ENCODE measurements around the gene NTMT1. TPM values are rescaled to one million over a fixed set of nuclear protein-coding genes. Genes with fewer than 3 reads are reported as not detected.

Gene NTMT1
- polyA plus RNA-seq, 3 donors: 16.0 to 43.9 (median 28.2) TPM

DNA sequence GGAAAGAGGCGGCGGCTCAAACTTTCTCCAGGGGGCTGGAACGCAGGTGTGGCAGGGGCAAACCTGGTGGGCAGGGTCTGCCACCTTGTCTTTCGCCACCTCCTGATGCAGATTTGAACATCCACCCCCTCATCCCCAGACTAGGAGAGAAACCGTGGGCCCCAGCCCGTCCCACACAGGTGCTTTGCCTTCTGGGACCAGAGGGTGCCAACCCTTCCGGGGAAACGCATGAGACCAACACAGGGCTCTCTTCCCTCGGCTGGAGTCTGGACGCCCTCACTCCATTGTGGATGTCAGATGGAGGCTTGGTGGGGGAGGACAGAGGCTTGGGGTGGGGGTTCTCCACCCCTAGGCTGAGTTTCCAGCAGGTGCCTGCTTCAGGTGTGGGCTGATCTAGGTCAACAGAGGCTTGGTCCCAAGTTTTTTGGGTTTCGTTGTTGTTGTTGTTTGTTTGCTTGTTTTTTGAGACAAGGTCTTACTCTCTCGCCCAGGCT is 14.6 kb upstream of the NTMT1 start:
- peak overlapping the region; percentile 84 for H2AFZ ChIP-seq (ENCODE audit: insufficient read depth, low read depth, low read length, poor library complexity, severe bottlenecking)
- WGBS (ENCODE audit: insufficient coverage): 28% methylated on average over 9 of the region's 12 CpGs
- no peaks in the 10 kb centered on the region for H3K27me3 ChIP-seq (ENCODE audit: control insufficient read depth in 2 of 2, insufficient read depth in 2 of 2, low read length in 2 of 2)
- no peaks in the 10 kb centered on the region for H3K36me3 ChIP-seq (replicated peaks in 1 of 2; ENCODE audit: control insufficient read depth in 1 of 2, insufficient read depth in 2 of 2, low read length in 2 of 2)
- Mint-ChIP-seq H3K4me1 (peaks cover 43% of the 10 kb centered on the region), H3K27ac (peak overlapping the region in 2 of 7 donors; percentile 26 to 90), H3K4me3 (no peak overlapping the region), H3K36me3 (no peaks in the 10 kb centered on the region), H3K27me3 (ENCODE audit: low read depth in 3 of 3) (peaks cover 6 to 14% (median 8%) of the 10 kb centered on the region in 3 donors), H3K9me3 (peaks cover 0 to 2% (median 0%) of the 10 kb centered on the region in 7 donors)
- H3K27ac ChIP-seq (ENCODE audit: low read depth in 1 of 2, low read length in 2 of 2): no peak overlapping the region
- H3K79me2 ChIP-seq (ENCODE audit: insufficient read depth, low read length): no peaks in the 10 kb centered on the region
- peaks cover 43 to 49% of the 10 kb centered on the region in 2 donors for H3K4me1 ChIP-seq (ENCODE audit: control insufficient read depth in 1 of 2, insufficient read depth in 2 of 2, low read length in 2 of 2)
- TF ChIP-seq, protein P1, sequence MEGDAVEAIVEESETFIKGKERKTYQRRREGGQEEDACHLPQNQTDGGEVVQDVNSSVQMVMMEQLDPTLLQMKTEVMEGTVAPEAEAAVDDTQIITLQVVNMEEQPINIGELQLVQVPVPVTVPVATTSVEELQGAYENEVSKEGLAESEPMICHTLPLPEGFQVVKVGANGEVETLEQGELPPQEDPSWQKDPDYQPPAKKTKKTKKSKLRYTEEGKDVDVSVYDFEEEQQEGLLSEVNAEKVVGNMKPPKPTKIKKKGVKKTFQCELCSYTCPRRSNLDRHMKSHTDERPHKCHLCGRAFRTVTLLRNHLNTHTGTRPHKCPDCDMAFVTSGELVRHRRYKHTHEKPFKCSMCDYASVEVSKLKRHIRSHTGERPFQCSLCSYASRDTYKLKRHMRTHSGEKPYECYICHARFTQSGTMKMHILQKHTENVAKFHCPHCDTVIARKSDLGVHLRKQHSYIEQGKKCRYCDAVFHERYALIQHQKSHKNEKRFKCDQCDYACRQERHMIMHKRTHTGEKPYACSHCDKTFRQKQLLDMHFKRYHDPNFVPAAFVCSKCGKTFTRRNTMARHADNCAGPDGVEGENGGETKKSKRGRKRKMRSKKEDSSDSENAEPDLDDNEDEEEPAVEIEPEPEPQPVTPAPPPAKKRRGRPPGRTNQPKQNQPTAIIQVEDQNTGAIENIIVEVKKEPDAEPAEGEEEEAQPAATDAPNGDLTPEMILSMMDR (IDR thresholded peaks at IDR 0.05): no peak
- no peak for DNase-seq
- no peaks in the 10 kb centered on the region for H3K9me3 ChIP-seq (replicated peaks in 1 of 2; ENCODE audit: control insufficient read depth in 1 of 2, insufficient read depth in 1 of 2, low read length in 2 of 2)
- no peaks in the 10 kb centered on the region for H4K20me1 ChIP-seq (ENCODE audit: insufficient read depth, low read length)
- H3K4me2 ChIP-seq (replicated peaks; ENCODE audit: extremely low read depth, low read length, poor library complexity, severe bottlenecking): peak overlapping the region; percentile 81
- no peak overlapping the region for H3K9ac ChIP-seq (ENCODE audit: insufficient read depth, low read length, poor library complexity, severe bottlenecking)
- H3K4me3 ChIP-seq (replicated peaks in 1 of 3; ENCODE audit: low read depth in 2 of 3, low read length in 3 of 3): peak overlapping the region in 1 of 3 experiments; percentile 79
- intact Hi-C loops (cut with micrococcal nuclease): loop anchor here (2.0 to 10.0 kb wide), 4 partner anchors 13 to 479 kb away; no protein-coding TSS in a partner anchor

DNA sequence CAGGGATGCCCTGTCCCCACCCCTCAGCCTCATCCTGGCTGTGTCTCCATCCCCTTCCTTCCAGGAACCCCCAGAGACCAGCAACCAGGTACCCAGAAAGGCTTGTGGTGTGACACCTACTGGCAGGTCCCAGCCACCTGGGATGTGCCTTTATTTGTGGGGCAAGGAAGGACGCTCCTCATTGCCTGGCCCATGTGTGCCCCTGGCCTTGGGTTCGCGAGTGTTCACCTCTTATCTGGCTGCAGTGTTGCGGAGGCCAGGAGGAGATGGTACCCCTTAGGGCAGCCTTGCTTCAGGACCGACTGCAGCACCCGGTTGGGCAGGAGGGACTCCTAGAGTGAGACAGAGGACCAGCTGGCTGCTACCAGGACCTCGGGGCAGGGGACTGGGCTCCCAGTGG is 13.8 kb upstream of the NTMT1 start:
- no peaks in the 10 kb centered on the region for H3K9me3 ChIP-seq (replicated peaks in 1 of 2; ENCODE audit: control insufficient read depth in 1 of 2, insufficient read depth in 1 of 2, low read length in 2 of 2)
- H3K4me1 Mint-ChIP-seq: peaks cover 35% of the 10 kb centered on the region
- no peaks in the 10 kb centered on the region for H4K20me1 ChIP-seq (ENCODE audit: insufficient read depth, low read length)
- peaks cover 37 to 41% of the 10 kb centered on the region in 2 donors for H3K4me1 ChIP-seq (ENCODE audit: control insufficient read depth in 1 of 2, insufficient read depth in 2 of 2, low read length in 2 of 2)
- H3K9ac ChIP-seq (ENCODE audit: insufficient read depth, low read length, poor library complexity, severe bottlenecking): no peak overlapping the region
- H3K4me3 Mint-ChIP-seq: no peak overlapping the region
- no peaks in the 10 kb centered on the region for H3K27me3 ChIP-seq (ENCODE audit: control insufficient read depth in 2 of 2, insufficient read depth in 2 of 2, low read length in 2 of 2)
- H3K36me3 Mint-ChIP-seq: no peaks in the 10 kb centered on the region
- no peaks in the 10 kb centered on the region for H3K79me2 ChIP-seq (ENCODE audit: insufficient read depth, low read length)
- no peak overlapping the region for H3K27ac Mint-ChIP-seq
- H3K27me3 Mint-ChIP-seq (ENCODE audit: low read depth in 3 of 3): peaks cover 6 to 16% (median 8%) of the 10 kb centered on the region in 3 donors
- no peak overlapping the region for H3K4me3 ChIP-seq (replicated peaks in 1 of 3; ENCODE audit: low read depth in 2 of 3, low read length in 3 of 3)
- 91% methylated on average over 7 of the region's 7 CpGs for WGBS (ENCODE audit: insufficient coverage)
- peaks cover 0 to 2% (median 0%) of the 10 kb centered on the region in 7 donors for H3K9me3 Mint-ChIP-seq
- no peak overlapping the region for H2AFZ ChIP-seq (ENCODE audit: insufficient read depth, low read depth, low read length, poor library complexity, severe bottlenecking)
- H3K27ac ChIP-seq (ENCODE audit: low read depth in 1 of 2, low read length in 2 of 2): no peak overlapping the region
- no peak for DNase-seq
- no peaks in the 10 kb centered on the region for H3K36me3 ChIP-seq (replicated peaks in 1 of 2; ENCODE audit: control insufficient read depth in 1 of 2, insufficient read depth in 2 of 2, low read length in 2 of 2)
- H3K4me2 ChIP-seq (replicated peaks; ENCODE audit: extremely low read depth, low read length, poor library complexity, severe bottlenecking): no peak overlapping the region
- intact Hi-C loops (cut with micrococcal nuclease): loop anchor here in 1 of 2 donors (5.0 to 10.0 kb wide), 2 partner anchors 287 to 480 kb away; no protein-coding TSS in a partner anchor
- TF ChIP-seq, protein P1 (IDR thresholded peaks at IDR 0.05): no peak
